ENCODE measurements around the gene GDF7.

GRCh38 chr2:20641123-20641985 lies 25.6 kb upstream of the GDF7 start:
- no peak for TF ChIP-seq CTCF (IDR thresholded peaks at IDR 0.05)
- peak in 1 of 3 donors; percentile 13 for TF ChIP-seq POLR2AphosphoS5 (IDR thresholded peaks at IDR 0.05)
